H1 (cell line): ENCODE results near the gene SRRM5. TPM values are rescaled to one million over a fixed set of nuclear protein-coding genes. Genes with fewer than 3 reads are reported as not detected.

ENCODE experiments used
- CTBP2 ChIP-seq: IDR thresholded peaks from 2 replicates; pipeline ENCODE4 v1.7.0; 2011; ENCODE audit warnings: borderline replicate concordance, mild to moderate bottlenecking, moderate library complexity, mixed read lengths, low read length; ENCODE audit not compliant: insufficient read depth, insufficient read length
- PHF8 ChIP-seq: fragments of 200-600 bp; sonication (generic); conservative IDR thresholded peaks from 2 replicates; pipeline ENCODE4 v1.7.1; 2012; ENCODE audit warnings: low read depth, mild to moderate bottlenecking, inconsistent platforms, low read length, moderate library complexity
- polyA plus RNA-seq, 7 experiments: library from polyadenylated mRNA; depleted of rRNA in 3 of 7; stranded (reverse) in 5 of 7; unstranded in 2 of 7; fragments of >200 nt in 5 of 7; fragments of 200-250 nt in 2 of 7; gene quantifications; 1 replicate in 5 of 7; 2 replicates in 1 of 7; 4 replicates in 1 of 7; pipeline versions ENCODE4 v1.2.1 to v1.2.3, GENCODE V29; 2011 to 2013; ENCODE audit warnings: missing spikeins in 2 of 7, mixed read lengths in 2 of 7
- small RNA-seq: library from polyadenylated mRNA; stranded (forward); fragments of <200 nt; extraction: miRNeasy Mini kit (QIAGEN cat#:217004); gene quantifications from one replicate; pipeline ENCODE3, GENCODE V24; 2013; ENCODE audit not compliant: insufficient read depth
- total RNA-seq: library from RNA; stranded (reverse); fragmentation: NEBNext Ultra II Directional; extraction: Animal tissue kit (Norgen Biotek cat#: 25700); gene quantifications from 2 replicates; pipeline ENCODE4 v1.2.1, GENCODE V29; 2021

SRRM5 gene
- total and polyA plus RNA-seq, 2 of the 8 experiments (the other 6 are each of a cell fraction or from before 2014, with no cell fraction given) = 0.06 to 0.11 TPM

- no peak for TF ChIP-seq CTBP2
- TF ChIP-seq PHF8 = no peak
These were observed 52.1 kb downstream of the SRRM5 start (continued) for GRCh38 chr19:43664018-43664417.

Small RNA genes lying within 50 kb of the gene (small RNA-seq; reads per million reads assigned to genes)
- not detected for gene RN7SL368P

Other genes starting within 250 kb of the SRRM5 start
- gene TEX101, start 197.2 kb upstream of the SRRM5 start, total RNA-seq = not detected in 2 replicates
- gene TEX101, start 197.2 kb upstream of the SRRM5 start, polyA plus RNA-seq (2011; rRNA removed) = 0.06 and 0.12 TPM in 2 replicates
- gene LYPD3, start 146.5 kb upstream of the SRRM5 start, total RNA-seq = 4.0 and 4.1 TPM in 2 replicates
- 16.4 and 18.4 TPM in 2 replicates for gene LYPD3, start 146.5 kb upstream of the SRRM5 start, polyA plus RNA-seq (2011; rRNA removed)
- gene PHLDB3, start 107.3 kb upstream of the SRRM5 start, total RNA-seq = 7.5 and 8.5 TPM in 2 replicates
- 4.0 and 6.5 TPM in 2 replicates for gene PHLDB3, start 107.3 kb upstream of the SRRM5 start, polyA plus RNA-seq (2011; rRNA removed)
- gene ETHE1, start 84.9 kb upstream of the SRRM5 start, total RNA-seq = 18.6 and 19.9 TPM in 2 replicates
- gene ETHE1, start 84.9 kb upstream of the SRRM5 start, polyA plus RNA-seq (2011; rRNA removed) = 92.7 and 96.0 TPM in 2 replicates
- gene ZNF575, start 78.9 kb upstream of the SRRM5 start, total RNA-seq = not detected in 2 replicates
- 0.05 and 0.16 TPM in 2 replicates for gene ZNF575, start 78.9 kb upstream of the SRRM5 start, polyA plus RNA-seq (2011; rRNA removed)
- 42.5 and 48.5 TPM in 2 replicates for gene XRCC1, start 36.6 kb upstream of the SRRM5 start, total RNA-seq
- gene XRCC1, start 36.6 kb upstream of the SRRM5 start, polyA plus RNA-seq (2011; rRNA removed) = 44.4 and 57.9 TPM in 2 replicates
- gene PINLYP, start 36.3 kb upstream of the SRRM5 start, total RNA-seq = 7.5 and 9.2 TPM in 2 replicates
- gene PINLYP, start 36.3 kb upstream of the SRRM5 start, polyA plus RNA-seq (2011; rRNA removed) = 27.1 and 31.3 TPM in 2 replicates
- 39.9 and 42.9 TPM in 2 replicates for gene IRGQ, start 16.0 kb upstream of the SRRM5 start, total RNA-seq
- 10.5 and 16.0 TPM in 2 replicates for gene IRGQ, start 16.0 kb upstream of the SRRM5 start, polyA plus RNA-seq (2011; rRNA removed)
- gene ZNF576, start 15.5 kb upstream of the SRRM5 start, total RNA-seq = 13.6 and 14.7 TPM in 2 replicates
- gene ZNF576, start 15.5 kb upstream of the SRRM5 start, polyA plus RNA-seq (2011; rRNA removed) = 32.4 and 35.9 TPM in 2 replicates
- 16.7 and 19.5 TPM in 2 replicates for gene ZNF428, start 7.5 kb downstream of the SRRM5 start, total RNA-seq
- 7.8 and 15.5 TPM in 2 replicates for gene ZNF428, start 7.5 kb downstream of the SRRM5 start, polyA plus RNA-seq (2011; rRNA removed)
- 23.1 and 25.0 TPM in 2 replicates for gene CADM4, start 27.8 kb downstream of the SRRM5 start, total RNA-seq
- 13.5 and 20.7 TPM in 2 replicates for gene CADM4, start 27.8 kb downstream of the SRRM5 start, polyA plus RNA-seq (2011; rRNA removed)
- 22.9 and 23.0 TPM in 2 replicates for gene PLAUR, start 58.1 kb downstream of the SRRM5 start, total RNA-seq
- 23.4 and 29.8 TPM in 2 replicates for gene PLAUR, start 58.1 kb downstream of the SRRM5 start, polyA plus RNA-seq (2011; rRNA removed)
- gene IRGC, start 104.0 kb downstream of the SRRM5 start, total RNA-seq = not detected in 2 replicates
- not detected in 2 replicates for gene IRGC, start 104.0 kb downstream of the SRRM5 start, polyA plus RNA-seq (2011; rRNA removed)
- 28.7 and 34.0 TPM in 2 replicates for gene SMG9, start 142.9 kb downstream of the SRRM5 start, total RNA-seq
- gene SMG9, start 142.9 kb downstream of the SRRM5 start, polyA plus RNA-seq (2011; rRNA removed) = 20.4 and 25.6 TPM in 2 replicates
- gene KCNN4, start 168.9 kb downstream of the SRRM5 start, total RNA-seq = 0.78 and 1.0 TPM in 2 replicates
- gene KCNN4, start 168.9 kb downstream of the SRRM5 start, polyA plus RNA-seq (2011; rRNA removed) = 1.5 and 2.0 TPM in 2 replicates
- 0.59 and 0.74 TPM in 2 replicates for gene LYPD5, start 190.4 kb downstream of the SRRM5 start, total RNA-seq
- 4.3 TPM in 2 replicates for gene LYPD5, start 190.4 kb downstream of the SRRM5 start, polyA plus RNA-seq (2011; rRNA removed)
- 3.6 and 4.3 TPM in 2 replicates for gene ZNF283, start 215.2 kb downstream of the SRRM5 start, total RNA-seq
- 1.1 and 1.6 TPM in 2 replicates for gene ZNF283, start 215.2 kb downstream of the SRRM5 start, polyA plus RNA-seq (2011; rRNA removed)